T follicular helper cell (primary cell): Measurements from ENCODE around the gene TIMM23.
"Not testable (repeated sequence)": the region's sequence is repeated elsewhere in the genome, so short reads cannot be mapped to it uniquely, and the experiment has no call there.

Experiments used
- DNase-seq: peaks from one replicate; pipeline ENCODE4 v3.0.0-alpha.2; 2020; ENCODE audit warnings: low read depth
- total RNA-seq, 2 experiments: gene quantifications; one replicate each; lab custom pipeline; 2026; lab: John Stamatoyannopoulos, UW

TIMM23 gene
- total RNA-seq, result 35.8 to 115 reads per million in 2 experiments

- DNase-seq, result peak; percentile 83
Measured at GRCh38 chr10:45972106-45972812, at the start of gene TIMM23. Gene TIMM23, plus strand, starts transcription at chr10:45972489. Its CDS starts 136 bp downstream, at chr10:45972625.

GRCh38 chr10:45926790-45927189, 45.5 kb upstream of the TIMM23 start:
- not testable (repeated sequence) for DNase-seq

- DNase-seq, result not testable (repeated sequence)
Measured at GRCh38 chr10:45931305-45931704, 41.0 kb upstream of the TIMM23 start.

GRCh38 chr10:45934788-45935187, 37.5 kb upstream of the TIMM23 start:
- DNase-seq, result not testable (repeated sequence)

GRCh38 chr10:45939176-45939697, 33.1 kb upstream of the TIMM23 start:
- not testable (repeated sequence) for DNase-seq

GRCh38 chr10:45941196-45941595, 31.1 kb upstream of the TIMM23 start:
- not testable (repeated sequence) for DNase-seq

- DNase-seq, result not testable (repeated sequence)
Measured at GRCh38 chr10:45945476-45945875, 26.8 kb upstream of the TIMM23 start.

- DNase-seq, result not testable (repeated sequence)
Measured at GRCh38 chr10:45947363-45947762, 24.9 kb upstream of the TIMM23 start.

- not testable (repeated sequence) for DNase-seq
Measured at GRCh38 chr10:45948801-45949200, 23.5 kb upstream of the TIMM23 start.

- not testable (repeated sequence) for DNase-seq
Measured at GRCh38 chr10:45954367-45954766, 17.9 kb upstream of the TIMM23 start.

GRCh38 chr10:45956634-45957033, 15.7 kb upstream of the TIMM23 start:
- not testable (repeated sequence) for DNase-seq

- not testable (repeated sequence) for DNase-seq
Measured at GRCh38 chr10:45957928-45958327, 14.4 kb upstream of the TIMM23 start.

- not testable (repeated sequence) for DNase-seq
Measured at GRCh38 chr10:45962686-45963452, 9.4 kb upstream of the TIMM23 start.

GRCh38 chr10:45971019-45971418, 1.3 kb upstream of the TIMM23 start:
- not testable (repeated sequence) for DNase-seq

- DNase-seq, result not testable (repeated sequence)
Measured at GRCh38 chr10:45971742-45972105, 565 bp upstream of the TIMM23 start.

GRCh38 chr10:45972813-45973169, 502 bp downstream of the TIMM23 start:
- DNase-seq, result not testable (repeated sequence)

- not testable (repeated sequence) for DNase-seq
Measured at GRCh38 chr10:45974041-45974440, 1.8 kb downstream of the TIMM23 start.

- DNase-seq, result not testable (repeated sequence)
Measured at GRCh38 chr10:45978554-45978953, 6.3 kb downstream of the TIMM23 start.

GRCh38 chr10:45981367-45981766, 9.1 kb downstream of the TIMM23 start:
- DNase-seq, result not testable (repeated sequence)

GRCh38 chr10:45983538-45984186, 11.4 kb downstream of the TIMM23 start:
- DNase-seq, result peak; percentile 36

GRCh38 chr10:45984473-45984872, 12.2 kb downstream of the TIMM23 start:
- DNase-seq, result not testable (repeated sequence)

- DNase-seq, result not testable (repeated sequence)
Measured at GRCh38 chr10:45985590-45985989, 13.3 kb downstream of the TIMM23 start.
